Fibroblast of mammary gland (primary cell): ENCODE measurements around the gene CCDC28A.

ENCODE experiments used
- DNase-seq: peaks from one replicate; pipeline ENCODE4 v3.0.0-alpha.2; 2010; ENCODE audit warnings: low read depth
- H3K4me3 ChIP-seq: 2 replicates; pipeline ENCODE4 v1.5.1; 2011; ENCODE audit warnings: low read depth, mild to moderate bottlenecking, low read length, moderate library complexity; ENCODE audit not compliant: control insufficient read depth
- TF ChIP-seq, protein P1 (sequence below): conservative IDR thresholded peaks from 2 replicates; pipeline ENCODE4 v1.5.1; 2011; ENCODE audit warnings: low read depth, low read length, inconsistent platforms; ENCODE audit not compliant: control insufficient read depth, insufficient read depth

CCDC28A gene

DNA sequence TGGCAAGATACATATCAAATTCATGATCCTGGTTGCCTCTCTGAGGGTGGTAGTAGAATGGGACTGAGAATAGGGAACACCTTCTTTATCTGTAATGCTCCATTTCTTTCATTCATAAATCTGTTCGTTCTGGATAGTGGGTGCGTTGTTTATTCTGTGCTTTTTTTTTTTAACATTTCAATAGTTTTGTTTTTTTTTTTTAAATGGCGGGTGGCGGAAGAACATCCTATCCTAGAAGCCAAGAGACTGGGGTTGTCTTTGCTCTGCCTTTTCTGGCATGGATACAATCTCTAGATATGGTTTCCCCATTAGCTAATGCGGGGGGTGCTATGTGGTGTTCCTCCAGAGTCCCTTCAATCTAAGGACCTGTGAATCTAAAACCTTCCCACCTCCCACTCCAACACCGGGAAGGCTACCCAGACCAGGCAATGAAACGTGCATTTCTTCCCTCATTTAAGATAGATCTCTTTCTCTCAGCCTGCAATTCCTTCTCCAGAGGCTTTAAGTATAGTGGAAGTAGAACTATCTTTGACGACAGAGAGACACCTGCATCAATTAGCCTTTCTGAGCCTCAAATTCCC, 883 bp upstream of the CCDC28A start:
- no peak for DNase-seq
- H3K4me3 ChIP-seq: peak overlapping the region; percentile 95
- TF ChIP-seq, protein P1, sequence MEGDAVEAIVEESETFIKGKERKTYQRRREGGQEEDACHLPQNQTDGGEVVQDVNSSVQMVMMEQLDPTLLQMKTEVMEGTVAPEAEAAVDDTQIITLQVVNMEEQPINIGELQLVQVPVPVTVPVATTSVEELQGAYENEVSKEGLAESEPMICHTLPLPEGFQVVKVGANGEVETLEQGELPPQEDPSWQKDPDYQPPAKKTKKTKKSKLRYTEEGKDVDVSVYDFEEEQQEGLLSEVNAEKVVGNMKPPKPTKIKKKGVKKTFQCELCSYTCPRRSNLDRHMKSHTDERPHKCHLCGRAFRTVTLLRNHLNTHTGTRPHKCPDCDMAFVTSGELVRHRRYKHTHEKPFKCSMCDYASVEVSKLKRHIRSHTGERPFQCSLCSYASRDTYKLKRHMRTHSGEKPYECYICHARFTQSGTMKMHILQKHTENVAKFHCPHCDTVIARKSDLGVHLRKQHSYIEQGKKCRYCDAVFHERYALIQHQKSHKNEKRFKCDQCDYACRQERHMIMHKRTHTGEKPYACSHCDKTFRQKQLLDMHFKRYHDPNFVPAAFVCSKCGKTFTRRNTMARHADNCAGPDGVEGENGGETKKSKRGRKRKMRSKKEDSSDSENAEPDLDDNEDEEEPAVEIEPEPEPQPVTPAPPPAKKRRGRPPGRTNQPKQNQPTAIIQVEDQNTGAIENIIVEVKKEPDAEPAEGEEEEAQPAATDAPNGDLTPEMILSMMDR: no peak

DNA sequence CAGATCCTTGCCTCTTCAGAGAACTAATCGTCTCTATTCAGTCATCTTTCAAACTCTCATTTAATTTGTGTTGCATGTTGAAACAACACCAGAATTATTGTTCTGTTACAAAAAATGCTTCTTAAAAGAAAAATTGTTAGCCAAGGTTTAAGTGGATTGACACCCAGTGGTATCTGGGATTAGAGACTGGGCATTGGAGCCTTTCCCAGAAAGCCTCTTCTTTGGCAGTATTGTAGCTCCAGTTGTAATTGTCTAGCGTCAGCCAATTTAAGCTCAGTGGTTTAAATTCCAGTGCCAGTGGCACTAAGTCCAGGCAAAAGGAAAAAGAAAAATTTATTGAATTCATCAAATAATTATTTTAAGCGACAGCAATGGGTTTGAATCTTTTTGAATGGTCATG, 801 bp downstream of the CCDC28A start:
- peak; percentile 6 for DNase-seq
- TF ChIP-seq, protein P1: no peak

DNA sequence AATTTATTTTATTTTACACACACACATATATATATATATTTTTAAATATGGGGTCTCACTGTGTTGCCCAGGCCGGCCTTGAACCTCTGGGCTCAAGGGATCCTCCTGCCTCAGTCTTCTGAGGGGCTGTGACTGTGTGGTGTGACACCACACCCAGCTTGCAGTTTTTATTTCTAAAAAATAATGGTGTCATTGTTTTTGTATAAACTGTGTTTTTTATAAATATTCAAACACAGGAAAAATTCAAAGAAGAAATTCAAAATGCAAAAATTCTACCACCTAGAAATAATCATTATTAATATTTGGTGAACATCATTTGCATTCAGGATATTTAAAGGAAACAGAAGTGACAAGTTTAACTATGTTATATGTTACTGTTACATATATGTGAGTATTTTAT, 3.1 kb downstream of the CCDC28A start:
- no peak overlapping the region for H3K4me3 ChIP-seq
- TF ChIP-seq, protein P1: no peak
- DNase-seq: no peak

More for the DNA sequence above, 801 bp downstream of the CCDC28A start:
- peak overlapping the region; percentile 95 for H3K4me3 ChIP-seq

DNA sequence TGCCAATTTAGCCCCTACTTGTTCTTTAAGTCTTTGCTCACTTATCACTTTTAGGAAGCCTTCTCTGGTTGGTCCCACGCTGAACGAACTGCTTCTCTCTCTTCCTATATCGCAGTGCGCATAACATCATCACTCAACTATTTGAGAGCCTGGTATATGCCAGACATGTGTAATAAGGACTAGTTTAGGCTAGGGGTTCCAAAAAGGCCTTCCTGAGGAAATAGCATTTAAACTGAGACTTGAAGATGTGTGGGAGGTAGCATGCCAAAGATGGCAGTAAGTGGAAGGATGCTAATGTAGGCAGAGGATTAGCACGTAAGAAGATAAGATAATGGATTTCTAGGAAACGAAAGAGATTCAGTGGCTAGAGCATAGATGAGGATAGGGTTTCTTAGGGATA, 4.8 kb downstream of the CCDC28A start:
- H3K4me3 ChIP-seq: no peak overlapping the region
- DNase-seq: no peak
- TF ChIP-seq, protein P1: no peak

DNA sequence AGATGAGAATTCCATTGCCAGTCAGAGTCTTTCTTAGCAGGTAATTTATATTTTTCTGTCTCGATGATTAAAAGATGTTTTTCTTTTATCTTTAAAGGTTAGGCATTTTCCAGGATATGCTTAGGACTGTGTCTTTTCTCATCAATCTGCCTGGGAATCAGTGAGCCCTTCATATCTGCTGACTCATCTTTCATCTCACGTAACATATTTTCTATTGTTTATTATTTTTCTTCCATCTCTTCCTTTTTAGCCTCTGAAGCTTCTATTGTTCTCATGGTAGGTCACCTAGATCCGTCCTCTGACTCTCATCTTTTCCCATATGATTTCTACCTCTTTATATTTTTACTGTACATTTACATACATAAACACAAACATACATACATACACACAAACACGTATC, 8.7 kb downstream of the CCDC28A start:
- H3K4me3 ChIP-seq: no peak overlapping the region
- DNase-seq: no peak
- TF ChIP-seq, protein P1: no peak

DNA sequence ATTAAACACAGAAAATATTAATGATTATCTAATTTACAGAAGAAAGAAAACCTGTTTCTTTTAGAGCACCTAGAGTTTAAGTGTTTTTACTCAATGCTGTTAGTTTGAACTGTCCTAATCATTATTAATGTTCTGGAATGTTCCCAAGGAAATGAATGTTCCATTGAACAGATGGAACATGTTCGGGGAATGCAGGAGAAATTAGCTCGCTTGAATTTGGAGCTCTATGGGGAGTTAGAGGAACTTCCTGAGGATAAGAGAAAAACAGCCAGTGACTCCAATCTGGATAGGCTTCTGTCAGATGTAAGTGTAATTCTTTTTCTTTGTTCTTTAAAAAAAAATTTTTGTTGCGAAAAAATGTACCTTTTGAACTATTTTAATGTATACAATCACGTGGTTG, 11.5 kb downstream of the CCDC28A start:
- TF ChIP-seq, protein P1: no peak
- DNase-seq: no peak
- H3K4me3 ChIP-seq: no peak overlapping the region

DNA sequence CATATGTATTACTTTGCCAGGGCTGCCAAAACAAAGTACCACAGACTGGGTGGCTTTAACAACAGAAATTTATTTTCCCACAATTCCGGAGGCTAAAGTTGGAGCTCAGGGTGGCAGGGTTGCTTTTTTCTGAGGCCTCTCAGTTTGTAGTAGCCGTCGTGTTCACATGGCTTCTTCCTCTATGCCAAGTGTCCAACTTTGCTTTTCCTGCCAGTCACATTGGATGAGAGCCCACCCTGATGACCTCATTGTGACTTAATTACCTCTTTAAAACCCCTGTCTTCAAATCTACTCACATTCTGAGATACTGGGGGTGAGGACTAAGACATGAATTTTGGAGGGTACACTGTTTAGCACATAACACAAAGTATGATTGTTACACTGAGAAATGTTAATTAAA, 12.4 kb downstream of the CCDC28A start:
- no peak for DNase-seq
- TF ChIP-seq, protein P1: no peak
- H3K4me3 ChIP-seq: no peak overlapping the region
